ENCODE measurements around the gene PHF5A.

PHF5A gene

GRCh38 chr22:41425660-41426365 is 42.7 kb downstream of the PHF5A start:
- Mint-ChIP-seq H3K4me3 (peak overlapping the region; percentile 57), H3K9me3 (no peaks in the 10 kb centered on the region), H3K4me1 (ENCODE audit: low read depth) (peaks cover 11% of the 10 kb centered on the region), H3K36me3 (ENCODE audit: low read depth) (peaks cover 10% of the 10 kb centered on the region), H3K27me3 (ENCODE audit: low read depth) (no peaks in the 10 kb centered on the region), H3K27ac (peak overlapping the region; percentile 92)

GRCh38 chr22:41418717-41419116 is 49.8 kb downstream of the PHF5A start:
- Mint-ChIP-seq H3K4me3 (no peak overlapping the region), H3K27ac (no peak overlapping the region), H3K36me3 (ENCODE audit: low read depth) (peaks cover 8% of the 10 kb centered on the region), H3K9me3 (no peaks in the 10 kb centered on the region), H3K27me3 (ENCODE audit: low read depth) (no peaks in the 10 kb centered on the region), H3K4me1 (ENCODE audit: low read depth) (peaks cover 7% of the 10 kb centered on the region)

GRCh38 chr22:41417622-41418390 is 50.7 kb downstream of the PHF5A start:
- Mint-ChIP-seq H3K27me3 (ENCODE audit: low read depth) (no peaks in the 10 kb centered on the region), H3K9me3 (no peaks in the 10 kb centered on the region), H3K27ac (no peak overlapping the region), H3K36me3 (ENCODE audit: low read depth) (peaks cover 8% of the 10 kb centered on the region), H3K4me3 (no peak overlapping the region), H3K4me1 (ENCODE audit: low read depth) (peaks cover 11% of the 10 kb centered on the region)

- H3K27ac Mint-ChIP-seq = no peak overlapping the region
- H3K27me3 Mint-ChIP-seq (ENCODE audit: low read depth) = no peaks in the 10 kb centered on the region
- peaks cover 21% of the 10 kb centered on the region for H3K4me1 Mint-ChIP-seq (ENCODE audit: low read depth)
- peak overlapping the region; percentile 98 for H3K4me3 Mint-ChIP-seq
- no peaks in the 10 kb centered on the region for H3K9me3 Mint-ChIP-seq
- peaks cover 8% of the 10 kb centered on the region for H3K36me3 Mint-ChIP-seq (ENCODE audit: low read depth)
Measured at GRCh38 chr22:41415554-41415953, 52.9 kb downstream of the PHF5A start.

GRCh38 chr22:41411021-41411851 is 57.3 kb downstream of the PHF5A start:
- peak overlapping the region; percentile 46 for H3K4me3 Mint-ChIP-seq

GRCh38 chr22:41410311-41410751 is 58.2 kb downstream of the PHF5A start:
- Mint-ChIP-seq H3K4me3 (no peak overlapping the region), H3K4me1 (ENCODE audit: low read depth) (peaks cover 19% of the 10 kb centered on the region), H3K9me3 (no peaks in the 10 kb centered on the region), H3K27ac (peak overlapping the region; percentile 36), H3K36me3 (ENCODE audit: low read depth) (peaks cover 5% of the 10 kb centered on the region), H3K27me3 (ENCODE audit: low read depth) (no peaks in the 10 kb centered on the region)

More at GRCh38 chr22:41411021-41411851, 57.3 kb downstream of the PHF5A start:
- Mint-ChIP-seq H3K27me3 (ENCODE audit: low read depth) (no peaks in the 10 kb centered on the region), H3K4me1 (ENCODE audit: low read depth) (peaks cover 22% of the 10 kb centered on the region), H3K9me3 (no peaks in the 10 kb centered on the region), H3K36me3 (ENCODE audit: low read depth) (peaks cover 8% of the 10 kb centered on the region), H3K27ac (peak overlapping the region; percentile 15)

Measured in T-helper 1 cell treated with Interleukin-12 subunit alpha and Interleukin-12 subunit beta and Interleukin-4 antibody, amounts not matched to agents 30 μg/mL and 1 μg/mL, for 36 hours (primary cell).